Gastroesophageal sphincter (tissue), 4 donors: ENCODE data around the gene HDAC4. TPM values are rescaled to one million over a fixed set of nuclear protein-coding genes. Genes with fewer than 3 reads are reported as not detected.

Experiments
- ATAC-seq: fragments of 150-250 bp; one replicate; pipeline ENCODE4 v1.9.1; 2016; ENCODE audit warnings: mild to moderate bottlenecking, moderate library complexity
- H3K27ac ChIP-seq, 4 donors: fragments of 200-600 bp; sonication (generic) in 3 of 4; 1 replicate in 3 of 4; 2 replicates in 1 of 4; pipeline ENCODE4 v1.5.1; 2016 to 2019
- H3K27me3 ChIP-seq: fragments of 200-600 bp; sonication (generic); one replicate; pipeline ENCODE4 v1.5.1; 2019
- H3K36me3 ChIP-seq, 2 donors: fragments of 200-600 bp; sonication (generic); one replicate each; pipeline ENCODE4 v1.5.1; 2019; ENCODE audit warnings: control low read depth in 1 of 2
- H3K4me1 ChIP-seq, 3 donors: fragments of 200-600 bp; sonication (generic); 1 replicate in 2 of 3; 2 replicates in 1 of 3; pipeline ENCODE4 v1.5.1; 2016 to 2019; ENCODE audit warnings: control low read depth in 2 of 3
- H3K4me3 ChIP-seq, 2 donors: fragments of 200-600 bp; sonication (generic); one replicate each; pipeline ENCODE4 v1.5.1; 2019; ENCODE audit warnings: mild to moderate bottlenecking in 1 of 2, moderate library complexity in 1 of 2
- H3K9me3 ChIP-seq, 3 donors: fragments of 200-600 bp; sonication (generic); one replicate each; pipeline ENCODE4 v1.5.1; 2017 to 2019; ENCODE audit warnings: control low read depth in 2 of 3
- EP300 ChIP-seq: sonication (generic); formaldehyde crosslinking; IDR thresholded peaks from one replicate; pipeline ENCODE4 v1.6.1; 2017; ENCODE audit warnings: antibody characterized with exemption, mild to moderate bottlenecking
- POLR2A ChIP-seq, 2 donors: fragments of 450-650 bp; IDR thresholded peaks; one replicate each; pipeline ENCODE4 v1.6.1; 2017; ENCODE audit warnings: antibody characterized with exemption in 2 of 2, mild to moderate bottlenecking in 2 of 2, moderate library complexity in 1 of 2
- POLR2AphosphoS5 ChIP-seq: sonication (generic); formaldehyde crosslinking; IDR thresholded peaks from one replicate; pipeline ENCODE4 v1.6.1; 2017; ENCODE audit warnings: antibody characterized with exemption
- WGBS, 2 donors: methylation state at CpG; one replicate each; pipeline ENCODE4 v1.1.5; 2018; ENCODE audit warnings: low coverage in 1 of 2; 5-methylcytosine and 5-hydroxymethylcytosine counted together
- total RNA-seq, 4 donors: library from RNA; depleted of rRNA; stranded (reverse); fragments of >200 nt; gene quantifications; one replicate each; pipeline ENCODE4 v1.1.0, GENCODE V29; 2016
- TF ChIP-seq, protein P1 (sequence below), 4 experiments: fragments of 200-600 bp in 2 of 4; fragments of 450-650 bp in 2 of 4; sonication (generic) in 1 of 4; IDR thresholded peaks; one replicate each; pipeline ENCODE4 v1.5.1; 2017 to 2019; ENCODE audit warnings: antibody characterized with exemption in 4 of 4, mild to moderate bottlenecking in 2 of 4, moderate library complexity in 2 of 4

Gene HDAC4
- total RNA-seq, 4 donors from 2014 or later, result 41.3 to 104 (median 85.8) TPM

DNA sequence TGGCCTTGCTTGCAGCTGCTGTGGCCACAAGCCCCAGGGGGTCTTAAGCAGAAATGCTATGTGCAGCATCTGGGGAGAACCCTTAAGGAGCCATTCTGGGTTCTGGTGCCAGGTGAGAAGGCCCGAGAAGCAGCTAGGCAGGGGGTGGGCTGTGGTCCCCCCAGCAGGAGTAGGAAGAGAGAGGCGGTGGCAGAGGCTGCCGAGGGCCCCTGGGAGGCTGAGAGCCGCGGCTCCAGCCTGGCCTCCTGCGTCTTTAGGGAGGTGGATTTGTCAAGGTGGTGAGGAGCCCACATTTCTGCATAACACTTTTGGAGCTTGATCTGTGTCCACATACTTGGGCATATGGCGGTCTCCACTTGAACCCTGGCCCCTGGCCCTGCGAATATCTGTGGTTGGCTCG lies 356.5 kb downstream of the HDAC4 start:
- Histone ChIP-seq H3K36me3 (no peaks in the 10 kb centered on the region), H3K9me3 (no peaks in the 10 kb centered on the region), H3K27ac (no peak overlapping the region), H3K4me3 (no peak overlapping the region), H3K27me3 (no peaks in the 10 kb centered on the region), H3K4me1 (no peaks in the 10 kb centered on the region)
- TF ChIP-seq POLR2A (IDR thresholded peaks at IDR 0.05) (no peak), EP300 (no peak), POLR2AphosphoS5 (no peak)
- TF ChIP-seq, protein P1, sequence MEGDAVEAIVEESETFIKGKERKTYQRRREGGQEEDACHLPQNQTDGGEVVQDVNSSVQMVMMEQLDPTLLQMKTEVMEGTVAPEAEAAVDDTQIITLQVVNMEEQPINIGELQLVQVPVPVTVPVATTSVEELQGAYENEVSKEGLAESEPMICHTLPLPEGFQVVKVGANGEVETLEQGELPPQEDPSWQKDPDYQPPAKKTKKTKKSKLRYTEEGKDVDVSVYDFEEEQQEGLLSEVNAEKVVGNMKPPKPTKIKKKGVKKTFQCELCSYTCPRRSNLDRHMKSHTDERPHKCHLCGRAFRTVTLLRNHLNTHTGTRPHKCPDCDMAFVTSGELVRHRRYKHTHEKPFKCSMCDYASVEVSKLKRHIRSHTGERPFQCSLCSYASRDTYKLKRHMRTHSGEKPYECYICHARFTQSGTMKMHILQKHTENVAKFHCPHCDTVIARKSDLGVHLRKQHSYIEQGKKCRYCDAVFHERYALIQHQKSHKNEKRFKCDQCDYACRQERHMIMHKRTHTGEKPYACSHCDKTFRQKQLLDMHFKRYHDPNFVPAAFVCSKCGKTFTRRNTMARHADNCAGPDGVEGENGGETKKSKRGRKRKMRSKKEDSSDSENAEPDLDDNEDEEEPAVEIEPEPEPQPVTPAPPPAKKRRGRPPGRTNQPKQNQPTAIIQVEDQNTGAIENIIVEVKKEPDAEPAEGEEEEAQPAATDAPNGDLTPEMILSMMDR (IDR thresholded peaks at IDR 0.05), result no peak
- WGBS, 2 donors, result 47 to 100% methylated on average over 2 to 7 of the region's 9 CpGs
- ATAC-seq, result no peak

DNA sequence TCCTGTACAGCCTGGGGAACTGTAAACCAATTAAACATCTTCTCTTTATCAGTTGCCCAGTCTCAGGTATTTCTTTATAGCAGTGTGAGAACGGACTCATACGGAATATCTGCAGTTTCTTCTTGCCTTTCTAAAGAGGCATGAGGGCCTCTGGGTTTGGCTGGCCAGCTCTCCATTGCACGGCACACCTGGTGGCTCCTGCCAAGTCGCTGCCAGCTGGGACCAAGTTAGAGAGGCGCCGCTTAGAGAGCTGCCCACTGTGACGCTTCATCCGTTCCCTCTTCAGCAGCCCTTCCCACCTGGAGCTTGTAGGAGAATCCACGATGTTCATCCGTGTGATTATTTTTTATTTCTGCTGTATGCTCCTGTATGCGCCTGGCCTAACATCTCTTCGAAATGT lies 357.5 kb downstream of the HDAC4 start:
- H3K27ac ChIP-seq, result no peak overlapping the region
- no peak overlapping the region for H3K4me3 ChIP-seq
- H3K27me3 ChIP-seq, result no peaks in the 10 kb centered on the region
- no peaks in the 10 kb centered on the region for H3K9me3 ChIP-seq
- no peaks in the 10 kb centered on the region for H3K36me3 ChIP-seq
- no peaks in the 10 kb centered on the region for H3K4me1 ChIP-seq
- 92 to 100% methylated on average over 4 to 6 of the region's 12 CpGs for WGBS, 2 donors
- no peak for TF ChIP-seq EP300
- no peak for TF ChIP-seq POLR2A (IDR thresholded peaks at IDR 0.05)
- TF ChIP-seq, protein P1 (IDR thresholded peaks at IDR 0.05), result no peak
- no peak for TF ChIP-seq POLR2AphosphoS5
- no peak for ATAC-seq

DNA sequence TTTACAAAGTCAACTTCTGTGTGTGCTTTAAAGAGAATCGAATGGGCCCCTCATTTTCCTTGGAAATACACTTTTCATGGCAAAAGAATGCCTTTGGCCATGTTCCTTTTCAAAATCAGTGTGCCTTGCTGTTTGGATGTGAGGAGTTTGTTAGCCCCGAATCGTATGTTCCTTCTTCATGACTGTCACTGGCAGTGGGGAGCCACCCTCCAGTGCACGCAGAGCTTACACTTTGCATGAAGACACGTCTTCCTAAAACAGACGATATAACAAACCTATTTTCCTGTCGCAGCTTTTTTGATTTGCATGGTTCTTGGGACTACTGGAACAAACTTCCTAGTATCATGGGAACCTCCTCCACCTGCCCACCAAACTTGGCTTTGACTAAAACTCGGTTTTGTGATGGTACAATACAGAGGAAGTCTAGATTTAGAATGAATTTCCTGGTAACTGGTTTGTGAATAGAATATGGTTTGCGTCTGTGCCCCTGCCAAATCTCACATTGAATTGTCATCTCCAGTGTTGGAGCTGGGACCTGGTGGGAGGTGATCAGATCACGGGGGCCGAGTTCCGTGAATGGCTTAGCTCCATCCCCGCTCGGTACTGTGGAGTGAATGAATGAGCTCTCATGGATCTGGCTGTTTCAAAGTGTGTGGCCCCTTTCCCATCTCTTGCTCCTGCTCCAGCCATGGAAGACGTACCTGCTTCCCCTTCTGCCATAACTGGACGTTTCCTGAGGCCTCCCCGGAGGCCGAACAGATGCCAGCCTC lies 358.1 kb downstream of the HDAC4 start:
- Histone ChIP-seq H3K27me3 (no peaks in the 10 kb centered on the region), H3K4me3 (no peak overlapping the region), H3K27ac (no peak overlapping the region), H3K4me1 (no peaks in the 10 kb centered on the region), H3K36me3 (no peaks in the 10 kb centered on the region), H3K9me3 (no peaks in the 10 kb centered on the region)
- ATAC-seq, result no peak
- TF ChIP-seq POLR2A (IDR thresholded peaks at IDR 0.05) (no peak), POLR2AphosphoS5 (no peak), EP300 (no peak)
- TF ChIP-seq, protein P1 (IDR thresholded peaks at IDR 0.05), result no peak
- 73 to 81% methylated on average over 11 to 18 of the region's 18 CpGs for WGBS, 2 donors

GRCh38 chr2:239042046-239042445 lies 358.8 kb downstream of the HDAC4 start:
- no peaks in the 10 kb centered on the region for H3K27me3 ChIP-seq
- no peak overlapping the region for H3K4me3 ChIP-seq
- no peak for ATAC-seq
- H3K27ac ChIP-seq, result no peak overlapping the region
- no peaks in the 10 kb centered on the region for H3K9me3 ChIP-seq
- TF ChIP-seq EP300 (no peak), POLR2AphosphoS5 (no peak), POLR2A (IDR thresholded peaks at IDR 0.05) (no peak)
- TF ChIP-seq, protein P1 (IDR thresholded peaks at IDR 0.05), result no peak
- WGBS, 2 donors, result 64 to 86% methylated on average over 5 to 7 of the region's 10 CpGs
- H3K36me3 ChIP-seq, result no peaks in the 10 kb centered on the region
- H3K4me1 ChIP-seq, result no peaks in the 10 kb centered on the region

DNA sequence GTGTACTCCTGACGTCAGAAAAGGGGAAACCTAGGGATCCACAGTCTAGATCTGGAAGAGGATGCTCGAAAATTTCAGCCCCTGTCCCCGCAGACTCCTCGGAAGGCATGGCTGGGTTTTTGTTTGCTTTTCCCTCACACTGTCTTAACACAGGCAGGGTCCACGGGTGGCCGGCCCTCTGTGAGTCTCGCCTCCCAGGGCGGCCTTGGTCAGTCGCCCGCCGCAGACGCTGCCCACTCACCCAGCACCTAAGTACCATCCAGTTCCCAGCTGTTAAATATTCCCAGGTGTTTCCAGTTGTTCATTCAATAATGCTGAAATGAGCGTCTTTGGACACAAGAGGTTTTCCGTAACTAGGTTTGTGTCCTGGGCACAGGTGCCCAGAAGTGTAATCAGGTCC lies 359.8 kb downstream of the HDAC4 start:
- H3K9me3 ChIP-seq, result no peaks in the 10 kb centered on the region
- no peaks in the 10 kb centered on the region for H3K27me3 ChIP-seq
- no peak for ATAC-seq
- WGBS, 2 donors, result 50 to 60% methylated on average over 1 to 2 of the region's 14 CpGs
- H3K27ac ChIP-seq, result no peak overlapping the region
- H3K36me3 ChIP-seq, result no peaks in the 10 kb centered on the region
- H3K4me1 ChIP-seq, result no peaks in the 10 kb centered on the region
- H3K4me3 ChIP-seq, result no peak overlapping the region
- no peak for TF ChIP-seq POLR2AphosphoS5
- no peak for TF ChIP-seq EP300
- TF ChIP-seq POLR2A (IDR thresholded peaks at IDR 0.05), result no peak
- TF ChIP-seq, protein P1 (IDR thresholded peaks at IDR 0.05), result no peak
